ENCODE data around the gene ERICH4. TPM values are rescaled to one million over a fixed set of nuclear protein-coding genes. Genes with fewer than 3 reads are reported as not detected.

The ERICH4 gene
- total and polyA plus RNA-seq, 2 of the 13 experiments (the other 11 are each of a cell fraction or from before 2014, with no cell fraction given) = 0.40 to 0.64 TPM

DNA sequence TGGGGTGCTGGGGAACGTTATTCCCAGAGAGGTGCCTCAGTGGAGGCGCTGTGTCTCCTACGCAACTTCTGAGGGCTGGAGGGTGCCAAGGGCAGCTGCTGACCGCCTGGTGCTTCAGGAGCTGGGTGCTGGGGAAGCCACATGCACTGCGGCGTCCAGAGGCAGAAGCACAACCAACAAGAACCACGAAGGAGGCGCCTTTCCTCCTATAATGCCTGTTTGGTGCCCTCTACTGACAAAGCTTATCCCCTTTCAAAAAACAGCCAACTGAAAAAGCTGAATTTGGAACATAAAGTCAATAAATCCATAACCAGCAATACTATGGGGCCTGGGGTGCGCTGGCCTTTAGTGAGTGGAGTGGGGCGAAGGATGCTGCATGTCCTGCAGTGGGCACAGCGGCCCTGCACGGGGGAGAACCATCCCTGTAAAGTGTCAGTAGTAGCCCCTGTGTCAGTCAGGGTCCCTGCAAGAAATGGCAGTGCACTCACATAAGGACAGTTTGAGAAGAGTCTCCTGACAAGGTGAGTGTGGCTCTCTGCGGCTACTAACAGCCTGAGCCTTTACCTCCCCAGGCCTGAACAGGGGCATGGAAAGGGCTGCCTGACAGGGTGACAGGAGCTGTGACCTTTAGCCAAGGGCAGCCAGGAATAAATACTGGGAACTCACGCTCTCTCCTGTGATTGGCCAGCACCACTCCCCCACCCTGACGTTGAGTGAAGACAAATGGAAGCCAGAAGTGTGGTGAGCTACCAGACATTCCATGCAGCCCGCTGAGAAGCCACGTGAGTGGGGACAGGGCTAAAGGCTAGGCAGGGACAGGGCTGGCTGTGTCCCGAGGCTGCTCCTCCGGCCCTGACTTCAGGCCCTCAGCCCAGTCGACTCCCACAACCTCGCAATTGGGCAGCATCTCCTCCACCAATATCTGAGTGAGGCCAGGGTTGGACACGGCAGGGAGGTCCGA, 11.2 kb upstream of the ERICH4 start (continued):
- TF ChIP-seq, protein P1, sequence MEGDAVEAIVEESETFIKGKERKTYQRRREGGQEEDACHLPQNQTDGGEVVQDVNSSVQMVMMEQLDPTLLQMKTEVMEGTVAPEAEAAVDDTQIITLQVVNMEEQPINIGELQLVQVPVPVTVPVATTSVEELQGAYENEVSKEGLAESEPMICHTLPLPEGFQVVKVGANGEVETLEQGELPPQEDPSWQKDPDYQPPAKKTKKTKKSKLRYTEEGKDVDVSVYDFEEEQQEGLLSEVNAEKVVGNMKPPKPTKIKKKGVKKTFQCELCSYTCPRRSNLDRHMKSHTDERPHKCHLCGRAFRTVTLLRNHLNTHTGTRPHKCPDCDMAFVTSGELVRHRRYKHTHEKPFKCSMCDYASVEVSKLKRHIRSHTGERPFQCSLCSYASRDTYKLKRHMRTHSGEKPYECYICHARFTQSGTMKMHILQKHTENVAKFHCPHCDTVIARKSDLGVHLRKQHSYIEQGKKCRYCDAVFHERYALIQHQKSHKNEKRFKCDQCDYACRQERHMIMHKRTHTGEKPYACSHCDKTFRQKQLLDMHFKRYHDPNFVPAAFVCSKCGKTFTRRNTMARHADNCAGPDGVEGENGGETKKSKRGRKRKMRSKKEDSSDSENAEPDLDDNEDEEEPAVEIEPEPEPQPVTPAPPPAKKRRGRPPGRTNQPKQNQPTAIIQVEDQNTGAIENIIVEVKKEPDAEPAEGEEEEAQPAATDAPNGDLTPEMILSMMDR (CRISPR knock-in tag; IDR thresholded peaks at IDR 0.05) = peak; percentile 57
- TF ChIP-seq PHF21A (CRISPR knock-in tag; IDR thresholded peaks at IDR 0.05) = 0 out of 2 replicates have a peak, but pooled peaks have one; percentile 22
- TF ChIP-seq, protein P2, sequence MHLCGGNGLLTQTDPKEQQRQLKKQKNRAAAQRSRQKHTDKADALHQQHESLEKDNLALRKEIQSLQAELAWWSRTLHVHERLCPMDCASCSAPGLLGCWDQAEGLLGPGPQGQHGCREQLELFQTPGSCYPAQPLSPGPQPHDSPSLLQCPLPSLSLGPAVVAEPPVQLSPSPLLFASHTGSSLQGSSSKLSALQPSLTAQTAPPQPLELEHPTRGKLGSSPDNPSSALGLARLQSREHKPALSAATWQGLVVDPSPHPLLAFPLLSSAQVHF (CRISPR knock-in tag; IDR thresholded peaks at IDR 0.05) = no peak
- no peak for TF ChIP-seq ZNF432 (CRISPR knock-in tag; IDR thresholded peaks at IDR 0.05; ENCODE audit: borderline replicate concordance)
- TF ChIP-seq BRD4 (CRISPR knock-in tag; IDR thresholded peaks at IDR 0.05) = no peak
- no peak for TF ChIP-seq ONECUT2 (CRISPR knock-in tag; IDR thresholded peaks at IDR 0.05)
- no peak for TF ChIP-seq EZH2 (conservative IDR thresholded peaks at IDR 0.05; ENCODE audit: low read depth, low read length)
- peak; percentile 27; the same call in 1 of the 2 replicates for TF ChIP-seq ZNF687 (CRISPR knock-in tag; IDR thresholded peaks at IDR 0.05)
- 0 out of 2 replicates have a peak, but pooled peaks have one; percentile 24 for TF ChIP-seq SP4 (CRISPR knock-in tag; IDR thresholded peaks at IDR 0.05)
- TF ChIP-seq SOX5 (CRISPR knock-in tag; IDR thresholded peaks at IDR 0.05; ENCODE audit: borderline replicate concordance) = no peak
- no peak for TF ChIP-seq KLF9 (CRISPR knock-in tag; IDR thresholded peaks at IDR 0.05; ENCODE audit: low read depth)
- no peak for TF ChIP-seq JUNB (CRISPR knock-in tag; IDR thresholded peaks at IDR 0.05; ENCODE audit: borderline replicate concordance)
- no peak for TF ChIP-seq HNF4A (CRISPR knock-in tag; IDR thresholded peaks at IDR 0.05)

All from HepG2 (cell line).